Panc1 (cell line): ENCODE measurements around the gene GFAP.

Experiments used
- CTCF ChIP-seq: fragments of 450-650 bp; IDR thresholded peaks from 2 replicates; pipeline ENCODE4 v1.5.1; 2017; ENCODE audit warnings: mild to moderate bottlenecking
- POLR2AphosphoS5 ChIP-seq: IDR thresholded peaks from 2 replicates; pipeline ENCODE4 v1.6.1; 2012; ENCODE audit warnings: mild to moderate bottlenecking, low read depth, low read length, moderate library complexity
- REST ChIP-seq, 2 experiments: IDR thresholded peaks; 2 replicates each; pipeline ENCODE4 v1.6.1; 2011 to 2012; ENCODE audit warnings: low read depth in 2 of 2, control low read depth in 1 of 2, low read length in 1 of 2, mild to moderate bottlenecking in 1 of 2, moderate library complexity in 1 of 2; ENCODE audit not compliant: insufficient read depth in 1 of 2
- SIN3A ChIP-seq: IDR thresholded peaks from 2 replicates; pipeline ENCODE4 v1.6.1; 2012; ENCODE audit warnings: low read depth, mild to moderate bottlenecking, low read length, moderate library complexity, borderline replicate concordance; ENCODE audit not compliant: insufficient read depth
- TCF7L2 ChIP-seq: IDR thresholded peaks from 2 replicates; pipeline ENCODE4 v1.6.1; 2011; ENCODE audit warnings: mild to moderate bottlenecking, low read depth, low read length, inconsistent platforms

GRCh38 chr17:44948315-44948795 is 33.1 kb upstream of the GFAP start:
- TF ChIP-seq CTCF, result no peak
- no peak for TF ChIP-seq REST (IDR thresholded peaks at IDR 0.05; ENCODE audit: insufficient read depth in 1 of 2, low read depth in 2 of 2, low read length in 1 of 2)
- no peak for TF ChIP-seq POLR2AphosphoS5
- TF ChIP-seq SIN3A, result no peak
- no peak for TF ChIP-seq TCF7L2
